Retinal pigment epithelial cell (primary cell): ENCODE results near the gene EPS8L3.

Experiments
- DNase-seq: peaks from one replicate; pipeline ENCODE4 v3.0.0-alpha.2; 2010; ENCODE audit warnings: low read depth
- H3K4me3 ChIP-seq: 2 replicates; pipeline ENCODE4 v1.5.1; 2011; ENCODE audit warnings: mild to moderate bottlenecking, low read length, control low read depth, moderate library complexity
- TF ChIP-seq, protein P1 (sequence below): conservative IDR thresholded peaks from 2 replicates; pipeline ENCODE4 v1.5.1; 2011; ENCODE audit warnings: low read depth, low read length, control low read depth, inconsistent platforms

EPS8L3 gene

DNA sequence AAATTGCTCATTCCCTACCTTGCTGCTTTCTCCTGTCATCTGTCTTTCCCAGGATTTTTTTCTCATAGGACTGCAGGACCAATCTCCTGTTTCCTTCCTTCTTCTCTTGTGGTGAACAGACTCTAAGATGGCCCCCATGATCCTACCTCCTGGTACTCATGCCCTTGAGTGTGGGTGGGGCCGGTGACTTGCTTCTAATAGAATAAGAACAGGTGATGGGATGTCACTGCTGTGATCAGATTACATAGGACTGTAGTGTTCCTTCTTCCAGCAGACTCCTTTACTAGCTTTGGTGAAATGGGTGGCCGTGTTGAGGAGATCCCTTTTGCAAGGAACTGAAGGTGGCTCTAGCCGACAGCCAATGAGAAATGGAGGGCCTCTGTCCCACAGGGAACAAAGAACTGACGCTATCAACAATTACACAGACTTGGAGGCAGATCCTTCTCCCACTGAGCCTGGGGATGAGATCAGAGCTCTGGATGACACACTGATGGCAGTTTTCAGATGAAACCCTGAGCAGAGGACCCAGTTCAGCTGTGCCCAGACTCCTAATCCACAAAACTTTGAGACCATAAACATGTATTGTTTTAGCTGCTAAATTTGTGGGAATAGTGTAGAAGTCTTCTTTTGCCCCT, 30.4 kb downstream of the EPS8L3 start:
- no peak overlapping the region for H3K4me3 ChIP-seq
- TF ChIP-seq, protein P1, sequence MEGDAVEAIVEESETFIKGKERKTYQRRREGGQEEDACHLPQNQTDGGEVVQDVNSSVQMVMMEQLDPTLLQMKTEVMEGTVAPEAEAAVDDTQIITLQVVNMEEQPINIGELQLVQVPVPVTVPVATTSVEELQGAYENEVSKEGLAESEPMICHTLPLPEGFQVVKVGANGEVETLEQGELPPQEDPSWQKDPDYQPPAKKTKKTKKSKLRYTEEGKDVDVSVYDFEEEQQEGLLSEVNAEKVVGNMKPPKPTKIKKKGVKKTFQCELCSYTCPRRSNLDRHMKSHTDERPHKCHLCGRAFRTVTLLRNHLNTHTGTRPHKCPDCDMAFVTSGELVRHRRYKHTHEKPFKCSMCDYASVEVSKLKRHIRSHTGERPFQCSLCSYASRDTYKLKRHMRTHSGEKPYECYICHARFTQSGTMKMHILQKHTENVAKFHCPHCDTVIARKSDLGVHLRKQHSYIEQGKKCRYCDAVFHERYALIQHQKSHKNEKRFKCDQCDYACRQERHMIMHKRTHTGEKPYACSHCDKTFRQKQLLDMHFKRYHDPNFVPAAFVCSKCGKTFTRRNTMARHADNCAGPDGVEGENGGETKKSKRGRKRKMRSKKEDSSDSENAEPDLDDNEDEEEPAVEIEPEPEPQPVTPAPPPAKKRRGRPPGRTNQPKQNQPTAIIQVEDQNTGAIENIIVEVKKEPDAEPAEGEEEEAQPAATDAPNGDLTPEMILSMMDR: no peak
- no peak for DNase-seq

DNA sequence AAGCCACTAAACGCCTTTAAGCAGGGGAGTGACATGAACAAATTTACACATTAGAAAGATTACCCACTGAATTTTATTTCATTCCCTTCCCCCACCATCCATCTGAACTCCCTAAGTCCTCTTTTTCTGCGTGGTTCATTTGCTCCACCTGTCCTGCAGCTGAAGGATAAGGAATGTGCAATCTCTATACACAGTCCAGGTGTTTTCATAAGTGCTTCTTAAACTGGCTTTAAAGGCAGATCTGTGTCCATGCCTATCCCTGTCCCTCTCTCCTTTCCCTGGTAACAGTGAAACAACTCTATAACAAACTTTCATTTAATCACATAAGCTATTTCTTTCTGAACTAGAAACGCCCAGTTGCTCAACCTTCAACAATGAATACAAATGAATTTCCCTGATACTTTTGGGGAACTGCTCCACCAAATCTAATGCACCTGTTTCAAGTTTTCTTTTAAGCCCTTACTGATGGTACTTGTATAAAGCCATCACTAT, 31.3 kb downstream of the EPS8L3 start:
- no peak overlapping the region for H3K4me3 ChIP-seq
- DNase-seq: no peak
- TF ChIP-seq, protein P1: no peak

DNA sequence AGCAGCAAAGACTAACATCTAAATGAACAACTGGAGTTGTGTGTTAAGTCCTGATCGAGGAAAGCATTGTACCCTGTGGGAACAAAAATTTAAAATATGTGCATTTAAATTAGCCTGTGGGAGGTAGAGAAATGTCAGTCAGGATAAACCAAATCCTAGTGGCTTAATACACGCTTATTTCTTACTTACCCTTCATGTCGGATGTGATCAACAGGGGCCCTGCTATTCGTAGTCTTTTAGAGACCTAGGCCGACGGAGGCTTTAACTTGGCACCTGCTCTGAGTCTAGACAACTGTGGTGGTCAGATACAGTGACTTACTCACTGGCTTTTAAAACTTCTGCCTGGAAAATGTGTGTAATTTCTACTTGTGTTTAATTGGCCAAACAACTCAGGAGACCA, 33.1 kb downstream of the EPS8L3 start:
- DNase-seq: peak; percentile 83
- TF ChIP-seq, protein P1: no peak
- H3K4me3 ChIP-seq: no peak overlapping the region

DNA sequence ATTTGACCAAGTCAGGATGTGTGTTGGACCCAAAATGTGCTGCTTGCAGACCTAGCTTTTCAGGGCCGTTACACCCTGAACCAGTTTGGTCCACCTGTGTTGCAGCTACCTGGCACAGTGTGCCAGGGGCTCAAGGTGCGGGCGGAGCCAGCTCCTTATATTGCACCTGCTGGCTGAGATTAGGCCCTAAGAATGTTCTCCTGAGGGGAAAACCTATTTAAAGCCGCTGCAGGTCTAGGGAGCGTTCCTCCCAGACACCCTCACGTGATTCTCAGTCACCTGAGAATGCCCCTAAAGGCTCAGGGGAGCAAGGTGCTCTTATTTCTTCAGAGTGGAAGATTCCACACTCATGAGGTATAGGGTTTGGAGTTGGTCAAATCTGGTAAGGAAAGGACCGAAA, 34.9 kb downstream of the EPS8L3 start:
- DNase-seq: no peak
- TF ChIP-seq, protein P1: no peak
- H3K4me3 ChIP-seq: no peak overlapping the region

DNA sequence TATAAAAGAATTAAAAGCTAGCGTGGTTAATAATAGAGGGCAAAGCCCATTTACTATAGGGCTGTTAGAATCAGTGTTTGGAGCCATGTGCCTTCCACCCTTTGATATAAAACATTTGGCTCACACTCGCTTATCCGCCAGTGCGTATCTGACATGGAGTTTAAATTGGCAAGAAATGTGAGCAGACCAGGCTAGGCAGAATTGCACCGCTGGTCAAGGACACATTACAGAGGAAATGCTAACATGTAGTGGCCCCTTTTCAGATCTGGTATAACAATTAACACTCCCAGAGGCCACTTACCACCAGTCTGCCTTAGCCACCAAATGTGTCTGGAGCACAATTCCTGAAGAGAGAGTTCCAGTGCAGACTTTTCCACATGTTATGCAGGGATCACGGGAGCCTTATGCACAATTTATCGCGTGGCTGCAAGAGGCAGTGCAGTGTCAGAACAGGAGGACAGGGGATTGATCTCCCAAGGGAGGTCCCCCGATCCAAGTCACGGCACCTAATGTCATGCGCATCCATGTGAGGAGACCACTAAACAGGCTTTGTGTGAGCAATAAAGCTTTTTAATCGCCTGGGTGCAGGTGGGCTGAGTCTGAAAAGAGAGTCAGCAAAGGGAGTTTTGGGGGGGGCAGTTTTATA, 36.9 kb downstream of the EPS8L3 start:
- DNase-seq: no peak
- no peak overlapping the region for H3K4me3 ChIP-seq
- TF ChIP-seq, protein P1: no peak

DNA sequence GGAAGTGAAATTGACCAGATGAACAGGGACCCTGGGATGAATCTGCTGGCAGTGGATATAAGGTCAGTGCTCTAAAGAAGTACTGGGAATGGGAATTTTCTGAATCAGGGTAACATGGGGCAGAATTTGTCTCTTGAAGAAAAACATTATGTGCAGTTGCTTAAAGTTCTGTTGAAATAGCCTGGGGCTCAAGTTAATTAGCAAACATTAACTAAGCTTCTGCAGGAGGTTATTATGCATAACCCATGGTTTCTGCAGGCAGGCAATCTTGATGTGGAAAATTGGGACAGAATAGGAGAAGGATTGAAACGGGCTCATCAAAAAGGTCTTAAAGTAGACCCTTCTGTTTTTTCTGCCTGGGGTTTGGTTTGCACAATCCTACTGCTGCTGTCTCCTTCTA, 37.7 kb downstream of the EPS8L3 start:
- DNase-seq: no peak
- H3K4me3 ChIP-seq: no peak overlapping the region
- TF ChIP-seq, protein P1: no peak

DNA sequence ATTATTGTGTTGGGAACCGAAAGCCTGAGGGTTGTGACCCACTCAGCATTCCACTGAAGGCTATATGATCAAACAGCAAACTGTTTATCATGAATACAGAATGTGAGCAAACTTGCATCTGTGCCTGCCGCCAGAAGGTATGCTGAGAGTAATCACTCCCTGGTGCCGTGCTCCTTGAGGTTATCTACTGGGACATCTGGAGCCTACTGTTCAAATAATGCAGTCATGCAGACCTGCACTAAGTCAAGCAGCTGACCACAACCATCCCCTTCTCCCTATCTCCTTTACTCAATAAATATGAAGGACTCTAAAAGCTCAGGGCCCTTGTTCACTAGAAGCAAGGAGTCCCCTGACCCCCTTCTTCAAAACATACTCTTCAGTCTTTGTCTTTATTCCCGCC, 38.2 kb downstream of the EPS8L3 start:
- DNase-seq: no peak
- TF ChIP-seq, protein P1: no peak
- H3K4me3 ChIP-seq: no peak overlapping the region
